GM12878 (cell line): Measurements from ENCODE around the gene CHURC1.

Source experiments
- CTCF ChIP-seq, 3 experiments: IDR thresholded peaks in 2 of 3; conservative IDR thresholded peaks in 1 of 3; 2 replicates each; pipeline ENCODE4 v1.5.1; 2011; ENCODE audit warnings: low read depth in 3 of 3, low read length in 3 of 3, mild to moderate bottlenecking in 3 of 3, control low read depth in 2 of 3, moderate library complexity in 2 of 3, inconsistent platforms in 1 of 3, mixed read lengths in 1 of 3; ENCODE audit not compliant: control insufficient read depth in 2 of 3, insufficient read depth in 1 of 3; ENCODE audit errors: extremely low read depth in 1 of 3
- EP300 ChIP-seq, 2 experiments: fragments of 150-350 bp in 1 of 2; IDR thresholded peaks; 2 replicates each; pipeline ENCODE4 v1.6.1; 2011 to 2012; ENCODE audit warnings: low read depth in 2 of 2, low read length in 2 of 2, borderline replicate concordance in 1 of 2, improper control_type of control experiment in 1 of 2, inconsistent platforms in 1 of 2; ENCODE audit not compliant: control insufficient read depth in 1 of 2
- ESRRA ChIP-seq: IDR thresholded peaks from 2 replicates; pipeline ENCODE4 v1.6.1; 2012; ENCODE audit warnings: mild to moderate bottlenecking, low read length, improper control_type of control experiment
- RAD21 ChIP-seq: IDR thresholded peaks from 2 replicates; pipeline ENCODE4 v1.6.1; 2011; ENCODE audit warnings: mild to moderate bottlenecking, low read depth, low read length, moderate library complexity; ENCODE audit not compliant: insufficient read depth
- REST ChIP-seq: IDR thresholded peaks from 2 replicates; pipeline ENCODE4 v1.6.1; 2012; ENCODE audit warnings: mild to moderate bottlenecking, low read depth, low read length
- SMC3 ChIP-seq: IDR thresholded peaks from 2 replicates; pipeline ENCODE4 v1.6.1; 2011; ENCODE audit warnings: low read length, improper control_type of control experiment, borderline replicate concordance
- TAF1 ChIP-seq: IDR thresholded peaks from 2 replicates; pipeline ENCODE4 v1.6.1; 2011; ENCODE audit warnings: mild to moderate bottlenecking, low read depth, low read length, borderline replicate concordance
- ZNF24 ChIP-seq: fragments of 450-650 bp; IDR thresholded peaks from 2 replicates; pipeline ENCODE4 v1.6.1; 2017; ENCODE audit warnings: antibody characterized with exemption, mild to moderate bottlenecking

- TF ChIP-seq CTCF (IDR thresholded peaks at IDR 0.05 in 2 of 3, conservative IDR thresholded peaks at IDR 0.05 in 1 of 3; ENCODE audit: control insufficient read depth in 2 of 3, extremely low read depth in 1 of 3, insufficient read depth in 1 of 3, low read depth in 3 of 3, low read length in 3 of 3), result no peak
- no peak for TF ChIP-seq EP300 (IDR thresholded peaks at IDR 0.05; ENCODE audit: borderline replicate concordance in 1 of 2, control insufficient read depth in 1 of 2, low read depth in 2 of 2, low read length in 2 of 2)
- no peak for TF ChIP-seq ZNF24
- TF ChIP-seq REST, result no peak
- TF ChIP-seq SMC3, result no peak
- TF ChIP-seq ESRRA, result no peak
- no peak for TF ChIP-seq TAF1
- no peak for TF ChIP-seq RAD21
Observed at GRCh38 chr14:64868841-64869240, 45.4 kb upstream of the CHURC1 start.
